HepG2 (cell line): ENCODE measurements around the gene ZFYVE21.

ENCODE experiments used
- ELF1 ChIP-seq: sonication (generic); formaldehyde crosslinking; IDR thresholded peaks from 2 replicates; pipeline ENCODE4 v1.4.0; 2020; ENCODE audit warnings: missing genetic modification reagents
- JUNB ChIP-seq: sonication (generic); formaldehyde crosslinking; IDR thresholded peaks from 2 replicates; pipeline ENCODE4 v1.8.0; 2022; ENCODE audit warnings: missing genetic modification reagents, mild to moderate bottlenecking, borderline replicate concordance
- KDM1A ChIP-seq: IDR thresholded peaks from 2 replicates; pipeline ENCODE4 v1.6.1; 2016; ENCODE audit warnings: missing compliant biosample characterization
- MAX ChIP-seq: IDR thresholded peaks from 2 replicates; pipeline ENCODE4 v1.6.1; 2012; ENCODE audit warnings: inconsistent platforms
- PATZ1 ChIP-seq: sonication (generic); formaldehyde crosslinking; IDR thresholded peaks from 2 replicates; pipeline ENCODE4 v1.4.0; 2020; ENCODE audit warnings: missing genetic modification reagents
- PHF21A ChIP-seq: sonication (generic); formaldehyde crosslinking; IDR thresholded peaks from 2 replicates; pipeline ENCODE4 v1.5.0; 2020; ENCODE audit warnings: mild to moderate bottlenecking, missing genetic modification reagents
- POLR2AphosphoS5 ChIP-seq: IDR thresholded peaks from 2 replicates; pipeline ENCODE4 v1.6.1; 2012; ENCODE audit warnings: low read depth, low read length
- SALL1 ChIP-seq: sonication (generic); formaldehyde crosslinking; IDR thresholded peaks from 2 replicates; pipeline ENCODE4 v1.8.0; 2022; ENCODE audit warnings: mild to moderate bottlenecking, missing genetic modification reagents
- TARDBP ChIP-seq: sonication (generic); formaldehyde crosslinking; IDR thresholded peaks from 2 replicates; pipeline ENCODE4 v1.8.0; 2022; ENCODE audit warnings: mild to moderate bottlenecking, missing genetic modification reagents
- ZBTB4 ChIP-seq: sonication (generic); formaldehyde crosslinking; IDR thresholded peaks from 2 replicates; pipeline ENCODE4 v1.4.0; 2020; ENCODE audit warnings: missing genetic modification reagents, mild to moderate bottlenecking, borderline replicate concordance
- ZNF513 ChIP-seq: sonication (generic); formaldehyde crosslinking; conservative IDR thresholded peaks from 2 replicates; pipeline ENCODE4 v1.5.0; 2020; ENCODE audit warnings: missing genetic modification reagents
- TF ChIP-seq, protein P1 (sequence below): sonication (generic); formaldehyde crosslinking; IDR thresholded peaks from 2 replicates; pipeline ENCODE4 v1.9.0; 2021; ENCODE audit warnings: missing genetic modification reagents, borderline replicate concordance
- TF ChIP-seq, protein P2 (sequence below): sonication (generic); formaldehyde crosslinking; IDR thresholded peaks from 2 replicates; pipeline ENCODE4 v1.5.0; 2020; ENCODE audit warnings: mild to moderate bottlenecking, missing genetic modification reagents, moderate library complexity

DNA sequence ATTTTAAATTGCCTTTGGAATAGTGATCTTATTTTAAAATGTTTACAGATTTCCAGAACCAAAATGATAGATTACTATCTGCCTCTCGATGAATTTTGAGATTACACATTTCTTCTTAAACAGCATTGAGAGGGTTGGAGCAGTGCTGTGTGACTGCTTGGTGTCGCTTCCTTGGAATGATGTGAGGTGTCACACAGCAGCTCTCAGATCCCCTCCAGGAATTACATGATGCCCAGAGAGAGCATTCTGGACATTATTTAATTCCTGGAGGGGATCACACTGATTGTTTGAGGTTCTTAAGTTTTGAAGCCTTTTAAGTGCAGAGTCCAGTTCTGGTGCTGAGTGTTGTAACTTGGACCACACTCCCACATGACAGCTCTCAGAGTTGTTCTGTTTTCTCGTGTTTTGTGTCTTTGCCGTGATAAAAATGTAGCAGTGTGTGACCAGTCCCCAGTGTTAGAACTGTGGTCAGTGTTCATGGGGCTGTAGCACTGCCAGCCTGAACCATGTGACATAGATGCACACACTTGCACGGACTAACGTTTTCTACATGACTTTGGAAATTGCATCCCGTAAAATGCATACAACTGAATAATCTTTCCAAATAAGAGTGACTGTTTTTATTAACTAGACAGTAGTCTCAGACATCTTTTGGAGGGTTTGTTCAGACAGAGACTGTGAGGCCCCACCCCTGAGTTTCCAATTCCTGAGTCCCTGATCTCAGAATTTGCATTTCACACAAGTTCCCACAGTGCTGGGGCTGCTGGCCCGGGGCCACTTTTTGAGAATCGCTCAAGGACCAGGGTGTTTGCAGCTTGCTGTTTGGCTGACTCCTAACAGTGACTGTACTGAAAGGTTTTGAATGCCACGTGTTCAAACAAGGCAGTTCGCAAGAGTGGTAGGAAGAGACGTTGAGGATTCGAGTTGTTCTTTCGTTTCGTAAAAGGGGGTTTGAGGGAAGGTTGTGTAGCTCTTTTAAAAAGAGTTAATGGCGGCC lies 26.4 kb upstream of the ZFYVE21 start:
- TF ChIP-seq ELF1 (no peak), MAX (no peak), ZNF513 (CRISPR knock-in tag) (no peak), KDM1A (CRISPR knock-in tag) (no peak), JUNB (CRISPR knock-in tag) (no peak), PATZ1 (no peak), POLR2AphosphoS5 (no peak), ZBTB4 (CRISPR knock-in tag) (no peak), PHF21A (CRISPR knock-in tag) (no peak), SALL1 (CRISPR knock-in tag) (no peak), TARDBP (no peak)
- TF ChIP-seq, protein P1, sequence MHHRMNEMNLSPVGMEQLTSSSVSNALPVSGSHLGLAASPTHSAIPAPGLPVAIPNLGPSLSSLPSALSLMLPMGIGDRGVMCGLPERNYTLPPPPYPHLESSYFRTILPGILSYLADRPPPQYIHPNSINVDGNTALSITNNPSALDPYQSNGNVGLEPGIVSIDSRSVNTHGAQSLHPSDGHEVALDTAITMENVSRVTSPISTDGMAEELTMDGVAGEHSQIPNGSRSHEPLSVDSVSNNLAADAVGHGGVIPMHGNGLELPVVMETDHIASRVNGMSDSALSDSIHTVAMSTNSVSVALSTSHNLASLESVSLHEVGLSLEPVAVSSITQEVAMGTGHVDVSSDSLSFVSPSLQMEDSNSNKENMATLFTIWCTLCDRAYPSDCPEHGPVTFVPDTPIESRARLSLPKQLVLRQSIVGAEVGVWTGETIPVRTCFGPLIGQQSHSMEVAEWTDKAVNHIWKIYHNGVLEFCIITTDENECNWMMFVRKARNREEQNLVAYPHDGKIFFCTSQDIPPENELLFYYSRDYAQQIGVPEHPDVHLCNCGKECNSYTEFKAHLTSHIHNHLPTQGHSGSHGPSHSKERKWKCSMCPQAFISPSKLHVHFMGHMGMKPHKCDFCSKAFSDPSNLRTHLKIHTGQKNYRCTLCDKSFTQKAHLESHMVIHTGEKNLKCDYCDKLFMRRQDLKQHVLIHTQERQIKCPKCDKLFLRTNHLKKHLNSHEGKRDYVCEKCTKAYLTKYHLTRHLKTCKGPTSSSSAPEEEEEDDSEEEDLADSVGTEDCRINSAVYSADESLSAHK = no peak
- TF ChIP-seq, protein P2, sequence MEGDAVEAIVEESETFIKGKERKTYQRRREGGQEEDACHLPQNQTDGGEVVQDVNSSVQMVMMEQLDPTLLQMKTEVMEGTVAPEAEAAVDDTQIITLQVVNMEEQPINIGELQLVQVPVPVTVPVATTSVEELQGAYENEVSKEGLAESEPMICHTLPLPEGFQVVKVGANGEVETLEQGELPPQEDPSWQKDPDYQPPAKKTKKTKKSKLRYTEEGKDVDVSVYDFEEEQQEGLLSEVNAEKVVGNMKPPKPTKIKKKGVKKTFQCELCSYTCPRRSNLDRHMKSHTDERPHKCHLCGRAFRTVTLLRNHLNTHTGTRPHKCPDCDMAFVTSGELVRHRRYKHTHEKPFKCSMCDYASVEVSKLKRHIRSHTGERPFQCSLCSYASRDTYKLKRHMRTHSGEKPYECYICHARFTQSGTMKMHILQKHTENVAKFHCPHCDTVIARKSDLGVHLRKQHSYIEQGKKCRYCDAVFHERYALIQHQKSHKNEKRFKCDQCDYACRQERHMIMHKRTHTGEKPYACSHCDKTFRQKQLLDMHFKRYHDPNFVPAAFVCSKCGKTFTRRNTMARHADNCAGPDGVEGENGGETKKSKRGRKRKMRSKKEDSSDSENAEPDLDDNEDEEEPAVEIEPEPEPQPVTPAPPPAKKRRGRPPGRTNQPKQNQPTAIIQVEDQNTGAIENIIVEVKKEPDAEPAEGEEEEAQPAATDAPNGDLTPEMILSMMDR (CRISPR knock-in tag) = no peak
